ENCODE results near the gene ST6GALNAC3.
A peak's percentile ranks its signal among the peaks of the same experiment; 100 is the strongest.

The ST6GALNAC3 gene

DNA sequence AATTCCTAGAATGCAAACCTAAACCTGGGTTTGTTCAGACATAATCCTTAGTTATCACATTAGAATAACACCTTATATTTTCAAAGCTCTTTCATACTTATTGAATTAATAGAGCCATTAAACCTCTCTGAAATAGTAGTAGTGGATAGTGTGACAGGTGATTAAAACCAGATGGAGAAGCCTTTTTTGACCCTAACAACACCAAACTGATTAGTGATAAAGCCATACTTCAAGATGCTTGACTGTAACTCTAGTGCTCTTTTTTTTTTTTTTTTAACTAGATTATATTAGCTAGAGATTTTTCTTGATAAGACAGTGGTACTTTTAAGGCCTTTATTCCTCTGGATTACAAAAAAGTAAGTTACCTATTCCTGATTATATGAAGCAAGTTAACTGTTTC, 190.1 kb downstream of the ST6GALNAC3 start:
- no peaks in the 10 kb centered on the region for H3K36me3 Mint-ChIP-seq (ENCODE audit: low read depth)
- no peak overlapping the region for H3K27ac Mint-ChIP-seq
- no peaks in the 10 kb centered on the region for H3K9me3 Mint-ChIP-seq
- H3K27me3 Mint-ChIP-seq, result no peaks in the 10 kb centered on the region
- H3K4me3 Mint-ChIP-seq, result no peak overlapping the region
- H3K4me1 Mint-ChIP-seq (ENCODE audit: low read depth), result peaks cover 37% of the 10 kb centered on the region

DNA sequence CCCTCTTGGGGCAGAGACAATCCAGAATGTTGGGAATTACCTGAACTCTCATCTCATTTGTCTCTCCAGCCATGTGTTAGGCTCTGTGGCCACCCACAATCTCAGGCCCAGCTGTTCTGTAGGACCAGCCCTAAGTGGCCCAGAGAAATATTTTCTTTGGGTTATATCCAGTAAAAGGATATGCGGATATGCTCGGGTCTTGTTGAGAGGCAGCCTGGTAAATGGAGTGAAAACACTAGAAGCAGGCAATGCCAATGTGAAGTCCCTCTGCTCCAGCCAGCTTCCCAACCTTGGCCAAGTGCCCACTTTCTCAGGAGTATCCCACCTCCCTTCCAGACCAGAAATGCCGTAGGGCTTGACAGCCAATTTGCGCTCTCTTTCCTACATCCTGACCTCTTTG, 192.2 kb downstream of the ST6GALNAC3 start:
- Mint-ChIP-seq H3K27ac (no peak overlapping the region), H3K36me3 (ENCODE audit: low read depth) (no peaks in the 10 kb centered on the region), H3K27me3 (no peaks in the 10 kb centered on the region), H3K4me1 (ENCODE audit: low read depth) (peaks cover 43% of the 10 kb centered on the region), H3K9me3 (no peaks in the 10 kb centered on the region), H3K4me3 (no peak overlapping the region)

DNA sequence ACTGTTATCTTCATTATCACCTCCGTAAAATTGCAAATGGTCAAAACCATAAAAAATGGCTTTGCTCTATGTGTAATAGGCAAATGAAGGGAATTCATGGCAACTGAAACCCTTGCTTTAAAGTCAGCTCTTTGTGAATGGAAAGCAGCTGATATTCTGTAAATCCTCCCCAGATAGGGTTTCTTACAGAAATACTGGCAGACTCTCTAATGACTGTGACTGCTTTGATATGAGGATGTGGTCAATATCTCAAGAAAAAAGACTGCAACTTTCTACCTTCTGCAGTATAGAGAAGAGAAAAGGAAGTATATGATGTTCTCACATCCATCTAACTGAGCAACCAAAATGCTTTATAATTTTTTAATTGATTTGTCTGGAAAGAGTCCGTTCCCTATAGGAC, 193.1 kb downstream of the ST6GALNAC3 start:
- no peaks in the 10 kb centered on the region for H3K36me3 Mint-ChIP-seq (ENCODE audit: low read depth)
- no peak overlapping the region for H3K27ac Mint-ChIP-seq
- H3K4me3 Mint-ChIP-seq, result peak overlapping the region; percentile 27
- no peaks in the 10 kb centered on the region for H3K27me3 Mint-ChIP-seq
- H3K4me1 Mint-ChIP-seq (ENCODE audit: low read depth), result peaks cover 43% of the 10 kb centered on the region
- no peaks in the 10 kb centered on the region for H3K9me3 Mint-ChIP-seq

DNA sequence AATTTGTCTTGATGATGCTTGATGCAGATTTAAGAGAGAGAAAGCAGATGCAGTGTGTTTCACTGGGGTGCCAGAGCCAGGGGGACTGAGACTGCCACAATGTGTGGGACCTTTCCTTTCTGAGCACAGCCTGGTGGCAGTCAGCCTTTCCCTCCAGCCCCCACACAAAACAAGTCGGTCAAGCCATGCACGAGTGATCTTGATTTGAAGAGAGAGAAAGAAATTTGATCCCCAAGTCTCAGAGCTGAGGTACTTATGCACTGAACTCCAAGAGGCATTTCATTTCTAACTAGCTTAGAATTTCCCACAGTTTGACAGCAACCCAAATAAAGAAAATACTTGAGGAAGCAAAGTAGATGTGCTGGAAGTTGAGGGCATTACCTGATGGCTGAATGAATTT, 193.8 kb downstream of the ST6GALNAC3 start:
- no peaks in the 10 kb centered on the region for H3K36me3 Mint-ChIP-seq (ENCODE audit: low read depth)
- H3K9me3 Mint-ChIP-seq, result no peaks in the 10 kb centered on the region
- no peaks in the 10 kb centered on the region for H3K27me3 Mint-ChIP-seq
- H3K4me3 Mint-ChIP-seq, result peak overlapping the region; percentile 27
- H3K27ac Mint-ChIP-seq, result peak overlapping the region; percentile 38
- peaks cover 43% of the 10 kb centered on the region for H3K4me1 Mint-ChIP-seq (ENCODE audit: low read depth)

DNA sequence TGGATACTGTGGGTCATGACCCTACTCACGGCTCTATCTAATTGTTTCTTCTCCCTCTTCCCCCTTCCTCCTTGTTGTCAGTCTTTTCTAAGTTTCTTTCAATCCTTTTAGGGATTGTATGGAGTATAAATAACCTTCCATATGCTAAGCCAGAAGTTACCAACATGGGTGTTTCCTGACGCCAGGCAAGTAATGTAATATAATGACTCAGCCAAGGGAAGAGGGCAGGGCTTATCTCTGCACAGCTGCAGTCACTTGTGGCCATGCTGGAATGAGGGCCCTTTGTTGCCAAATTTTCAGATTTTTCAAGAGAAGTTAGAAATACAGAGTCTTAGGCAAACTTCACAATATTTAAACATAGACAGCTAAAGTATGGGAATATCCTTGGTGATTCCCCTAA, 194.6 kb downstream of the ST6GALNAC3 start:
- H3K36me3 Mint-ChIP-seq (ENCODE audit: low read depth), result no peaks in the 10 kb centered on the region
- H3K4me3 Mint-ChIP-seq, result peak overlapping the region; percentile 20
- peaks cover 43% of the 10 kb centered on the region for H3K4me1 Mint-ChIP-seq (ENCODE audit: low read depth)
- H3K9me3 Mint-ChIP-seq, result no peaks in the 10 kb centered on the region
- no peaks in the 10 kb centered on the region for H3K27me3 Mint-ChIP-seq
- peak overlapping the region; percentile 38 for H3K27ac Mint-ChIP-seq

DNA sequence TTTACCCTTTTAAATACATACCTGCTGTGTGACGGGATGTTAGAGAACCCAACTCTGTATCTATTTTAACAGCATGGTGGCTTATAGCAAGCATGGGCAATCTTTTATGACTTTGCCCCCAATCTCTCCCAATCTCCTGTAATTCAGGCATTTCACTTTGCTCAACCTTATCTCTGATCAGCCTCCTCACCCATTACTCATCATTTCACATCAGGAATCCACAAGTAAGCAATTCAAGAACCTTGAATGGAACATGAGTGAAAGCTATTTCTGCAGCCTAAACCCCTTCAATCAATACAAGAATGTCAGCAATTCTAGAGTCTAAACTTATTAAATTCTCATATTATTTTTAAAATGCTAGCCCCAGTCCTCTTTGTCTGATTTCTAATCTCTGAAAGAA, 199.8 kb downstream of the ST6GALNAC3 start:
- Mint-ChIP-seq H3K9me3 (no peaks in the 10 kb centered on the region), H3K27me3 (no peaks in the 10 kb centered on the region), H3K4me1 (ENCODE audit: low read depth) (peaks cover 18% of the 10 kb centered on the region), H3K27ac (no peak overlapping the region), H3K36me3 (ENCODE audit: low read depth) (no peaks in the 10 kb centered on the region), H3K4me3 (no peak overlapping the region)

DNA sequence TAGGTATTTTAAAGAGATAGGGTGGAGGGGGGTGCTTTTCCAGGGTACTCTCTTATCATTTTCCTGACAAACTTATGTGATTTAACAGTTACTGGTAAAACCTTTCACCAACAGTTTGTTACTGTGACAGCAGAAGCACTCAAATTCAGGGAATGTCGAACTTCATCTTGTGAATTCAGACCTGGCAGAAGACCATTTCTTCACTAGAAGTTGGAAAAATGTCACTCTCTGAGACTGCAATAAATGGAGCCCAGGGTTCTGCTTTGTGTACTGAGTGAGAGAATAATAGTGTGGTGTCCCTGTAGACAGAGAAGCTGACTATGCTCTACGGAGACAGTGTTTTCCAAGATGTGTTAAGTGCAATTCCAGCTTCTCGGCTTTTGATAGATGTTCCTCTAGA, 200.2 kb downstream of the ST6GALNAC3 start:
- no peaks in the 10 kb centered on the region for H3K9me3 Mint-ChIP-seq
- no peak overlapping the region for H3K4me3 Mint-ChIP-seq
- peaks cover 14% of the 10 kb centered on the region for H3K4me1 Mint-ChIP-seq (ENCODE audit: low read depth)
- no peaks in the 10 kb centered on the region for H3K36me3 Mint-ChIP-seq (ENCODE audit: low read depth)
- H3K27me3 Mint-ChIP-seq, result no peaks in the 10 kb centered on the region
- no peak overlapping the region for H3K27ac Mint-ChIP-seq

DNA sequence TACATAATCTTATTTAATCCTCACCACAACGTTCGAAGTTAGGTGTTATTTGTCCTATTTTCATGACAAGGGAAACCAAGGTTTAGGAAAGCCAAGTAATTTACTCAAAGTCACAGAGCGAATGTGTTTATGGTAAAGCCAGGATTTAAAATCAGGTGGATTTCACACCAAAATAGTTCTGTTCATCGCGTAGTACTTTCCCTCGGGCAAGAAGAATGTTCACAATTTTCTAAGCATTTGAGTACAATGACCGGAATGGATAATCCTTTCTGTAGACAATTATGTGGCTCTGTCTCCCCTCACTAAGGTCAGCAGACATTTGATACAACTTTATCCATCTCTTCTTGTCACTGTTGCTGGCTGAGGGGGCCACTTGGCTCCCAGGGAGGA, 204.2 kb downstream of the ST6GALNAC3 start:
- Mint-ChIP-seq H3K36me3 (ENCODE audit: low read depth) (no peaks in the 10 kb centered on the region), H3K27me3 (no peaks in the 10 kb centered on the region), H3K9me3 (no peaks in the 10 kb centered on the region), H3K27ac (no peak overlapping the region), H3K4me3 (no peak overlapping the region), H3K4me1 (ENCODE audit: low read depth) (no peaks in the 10 kb centered on the region)

DNA sequence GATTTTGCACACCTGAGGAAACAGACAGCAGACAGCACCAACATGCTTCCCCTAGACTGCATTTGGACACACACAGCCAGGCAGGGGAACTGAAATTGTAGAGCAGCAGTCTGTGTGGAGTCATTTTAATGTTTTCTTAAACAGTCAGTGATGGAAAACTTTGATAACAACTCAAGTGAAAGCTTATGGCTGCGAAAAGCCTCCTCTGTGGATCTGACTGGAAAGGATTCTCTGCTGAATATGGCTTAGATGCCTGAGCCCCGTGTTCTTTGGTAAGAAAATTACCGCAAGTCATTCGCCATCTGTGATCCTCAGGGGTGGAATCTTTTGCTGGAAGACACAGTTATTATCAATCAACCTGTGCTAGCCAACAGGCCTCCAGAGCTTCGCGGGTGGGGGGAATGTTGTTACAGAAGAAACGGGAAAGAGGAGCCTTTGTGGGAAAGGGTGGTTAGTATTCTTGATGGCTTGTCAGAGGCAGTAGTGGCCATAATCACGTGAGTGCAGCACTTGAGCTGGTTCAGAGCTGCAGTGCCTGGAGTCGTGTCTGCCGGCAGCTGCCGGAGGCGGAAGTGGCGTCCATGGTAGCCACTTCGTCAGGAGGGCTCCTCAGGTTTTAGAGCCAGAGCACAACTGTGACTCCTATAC, 204.7 kb downstream of the ST6GALNAC3 start:
- no peaks in the 10 kb centered on the region for H3K4me1 Mint-ChIP-seq (ENCODE audit: low read depth)
- H3K4me3 Mint-ChIP-seq, result no peak overlapping the region
- no peaks in the 10 kb centered on the region for H3K9me3 Mint-ChIP-seq
- no peaks in the 10 kb centered on the region for H3K36me3 Mint-ChIP-seq (ENCODE audit: low read depth)
- no peak overlapping the region for H3K27ac Mint-ChIP-seq
- H3K27me3 Mint-ChIP-seq, result no peaks in the 10 kb centered on the region

DNA sequence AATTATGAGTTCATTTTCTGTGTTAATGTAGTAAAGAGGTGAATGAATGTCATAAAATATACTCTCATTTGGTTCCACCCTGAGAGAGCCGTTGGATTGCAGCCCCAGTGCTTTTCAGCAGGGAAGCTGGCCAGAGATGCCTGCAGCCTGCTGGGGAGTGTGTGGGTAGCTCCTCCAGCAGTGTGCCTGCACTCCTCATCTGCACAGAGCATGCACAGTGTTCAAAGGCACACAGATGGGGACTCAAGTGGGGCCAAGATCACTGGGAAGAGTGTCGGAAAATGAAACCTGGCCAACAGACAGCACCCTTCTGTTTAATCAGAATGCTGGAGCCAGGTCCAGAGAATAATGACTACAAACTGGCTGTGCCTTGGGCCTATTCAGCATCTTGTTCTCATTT, 206.8 kb downstream of the ST6GALNAC3 start:
- Mint-ChIP-seq H3K4me1 (ENCODE audit: low read depth) (peaks cover 10% of the 10 kb centered on the region), H3K27ac (no peak overlapping the region), H3K4me3 (no peak overlapping the region), H3K27me3 (no peaks in the 10 kb centered on the region), H3K9me3 (no peaks in the 10 kb centered on the region), H3K36me3 (ENCODE audit: low read depth) (no peaks in the 10 kb centered on the region)

DNA sequence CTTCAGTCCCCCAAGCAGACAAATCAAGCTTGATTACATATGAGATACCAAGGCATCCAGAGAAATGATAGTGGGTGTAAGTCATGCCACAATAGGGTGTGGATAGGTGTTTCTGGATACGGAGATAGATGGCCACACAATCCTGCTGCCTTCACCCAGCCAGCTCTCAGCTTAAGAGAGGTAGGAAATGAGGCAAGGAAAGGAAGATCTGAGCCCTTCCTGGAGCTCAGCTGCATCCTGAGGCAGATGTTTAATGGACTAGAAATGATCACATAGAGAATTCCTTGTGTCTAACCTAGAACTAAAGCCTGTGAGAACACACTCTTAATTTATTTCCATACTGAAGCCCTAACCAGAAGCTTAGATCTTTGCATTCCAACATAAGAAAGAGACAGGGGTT, 210.3 kb downstream of the ST6GALNAC3 start:
- H3K27ac Mint-ChIP-seq, result no peak overlapping the region
- no peaks in the 10 kb centered on the region for H3K27me3 Mint-ChIP-seq
- peaks cover 22% of the 10 kb centered on the region for H3K4me1 Mint-ChIP-seq (ENCODE audit: low read depth)
- no peaks in the 10 kb centered on the region for H3K36me3 Mint-ChIP-seq (ENCODE audit: low read depth)
- H3K9me3 Mint-ChIP-seq, result no peaks in the 10 kb centered on the region
- H3K4me3 Mint-ChIP-seq, result no peak overlapping the region

DNA sequence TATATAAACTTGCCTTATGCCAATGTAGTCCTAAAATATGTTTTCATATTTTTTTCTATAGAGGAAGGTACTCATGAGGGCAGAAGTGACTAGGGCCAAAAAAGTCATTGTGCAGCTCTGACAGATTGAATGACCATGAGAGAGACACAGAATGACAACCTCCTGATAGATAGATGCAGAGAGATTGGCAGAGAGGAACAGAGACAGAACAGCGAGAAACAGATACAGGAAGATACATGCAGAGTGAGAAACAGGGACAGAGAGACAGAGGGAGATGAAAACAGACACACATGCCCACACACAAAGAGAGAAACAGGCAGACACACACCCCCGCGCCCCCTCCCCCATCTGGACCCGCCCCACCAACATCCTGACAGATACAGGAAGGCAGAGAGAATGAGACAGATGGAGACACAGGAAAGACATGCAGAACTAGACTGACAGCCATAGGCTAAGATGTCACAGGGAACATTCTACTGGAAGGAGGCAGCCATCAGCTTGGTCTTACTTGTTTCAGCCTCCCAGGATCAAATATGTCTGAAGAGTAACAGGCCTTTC, 211.1 kb downstream of the ST6GALNAC3 start:
- no peak overlapping the region for H3K27ac Mint-ChIP-seq
- no peaks in the 10 kb centered on the region for H3K36me3 Mint-ChIP-seq (ENCODE audit: low read depth)
- peaks cover 30% of the 10 kb centered on the region for H3K4me1 Mint-ChIP-seq (ENCODE audit: low read depth)
- no peaks in the 10 kb centered on the region for H3K9me3 Mint-ChIP-seq
- no peak overlapping the region for H3K4me3 Mint-ChIP-seq
- H3K27me3 Mint-ChIP-seq, result no peaks in the 10 kb centered on the region

DNA sequence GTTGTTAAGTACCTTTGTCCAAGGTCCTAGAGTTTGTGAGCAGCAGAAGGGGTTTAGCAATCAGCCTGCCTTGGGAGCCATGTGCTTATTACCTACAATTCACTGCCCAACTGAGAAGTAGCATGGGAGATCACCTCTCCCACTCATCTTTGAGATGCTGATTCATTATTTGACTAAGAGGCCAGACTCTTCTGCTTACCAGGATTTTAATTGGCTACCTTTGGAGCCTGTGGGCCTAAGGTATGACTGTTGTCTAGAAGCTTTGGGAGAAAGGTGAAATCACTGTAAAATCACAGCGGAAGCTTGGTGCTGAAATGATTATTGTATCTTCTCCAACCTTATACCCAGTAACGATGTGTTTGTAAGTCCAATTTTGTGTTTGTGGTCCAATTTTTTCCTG, 213.4 kb downstream of the ST6GALNAC3 start:
- H3K9me3 Mint-ChIP-seq, result no peaks in the 10 kb centered on the region
- no peak overlapping the region for H3K4me3 Mint-ChIP-seq
- H3K36me3 Mint-ChIP-seq (ENCODE audit: low read depth), result no peaks in the 10 kb centered on the region
- H3K27me3 Mint-ChIP-seq, result no peaks in the 10 kb centered on the region
- H3K27ac Mint-ChIP-seq, result no peak overlapping the region
- peaks cover 36% of the 10 kb centered on the region for H3K4me1 Mint-ChIP-seq (ENCODE audit: low read depth)

DNA sequence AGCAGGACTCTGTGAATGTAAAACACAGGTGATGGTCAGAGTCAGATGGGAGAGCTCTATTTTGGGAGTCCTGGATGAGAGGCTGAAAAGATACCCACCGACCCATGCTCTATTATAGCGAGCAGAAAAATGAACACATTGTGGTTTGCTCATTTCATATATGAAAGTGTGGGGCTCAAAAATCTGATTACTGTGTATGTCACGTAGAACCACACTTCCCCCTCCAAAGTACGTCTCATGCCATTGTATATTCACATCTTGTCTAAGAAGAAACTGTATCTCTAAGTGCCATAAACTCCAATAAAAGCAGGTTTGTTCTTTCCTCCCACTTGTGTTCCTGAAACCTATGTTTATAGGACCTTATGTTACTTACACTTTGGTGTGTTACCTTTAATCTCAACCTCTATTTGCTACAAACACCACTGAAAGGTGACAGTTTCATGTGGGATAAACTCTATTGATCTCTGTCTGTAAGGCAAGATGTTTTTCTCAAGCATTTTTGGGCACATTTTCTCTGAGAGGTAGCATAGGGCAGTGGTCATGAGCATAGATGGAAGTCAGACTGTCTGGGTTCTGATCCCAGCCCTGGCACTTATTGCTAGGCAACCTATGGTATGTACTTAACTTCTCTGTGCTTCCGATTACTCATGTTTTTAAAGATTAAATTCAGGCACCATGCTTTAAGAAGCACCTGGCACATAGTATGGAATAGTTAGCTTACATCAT, 214.4 kb downstream of the ST6GALNAC3 start:
- Mint-ChIP-seq H3K4me1 (ENCODE audit: low read depth) (peaks cover 46% of the 10 kb centered on the region), H3K27me3 (no peaks in the 10 kb centered on the region), H3K9me3 (no peaks in the 10 kb centered on the region), H3K36me3 (ENCODE audit: low read depth) (no peaks in the 10 kb centered on the region), H3K4me3 (no peak overlapping the region), H3K27ac (no peak overlapping the region)

DNA sequence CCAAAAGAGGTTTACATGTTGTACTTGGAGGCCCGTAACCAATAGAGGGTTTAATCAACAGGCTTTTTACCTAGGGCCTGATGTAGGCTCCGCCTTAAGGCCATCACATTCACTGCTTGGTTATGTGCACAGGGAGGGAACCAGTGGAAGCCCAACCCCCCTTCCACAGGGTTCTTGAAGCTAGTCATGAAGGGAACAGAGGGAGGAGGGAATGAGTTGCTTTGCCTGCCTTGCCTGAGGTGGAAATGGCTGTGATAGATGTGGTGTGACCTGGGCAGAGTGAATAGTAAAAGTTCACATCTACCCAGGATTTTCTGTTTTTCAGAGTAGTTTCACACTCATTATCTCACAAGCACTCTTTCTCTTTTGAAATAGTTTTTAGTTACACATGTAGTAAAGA, 215.1 kb downstream of the ST6GALNAC3 start:
- H3K4me1 Mint-ChIP-seq (ENCODE audit: low read depth), result peaks cover 52% of the 10 kb centered on the region
- H3K27me3 Mint-ChIP-seq, result no peaks in the 10 kb centered on the region
- no peak overlapping the region for H3K4me3 Mint-ChIP-seq
- no peaks in the 10 kb centered on the region for H3K36me3 Mint-ChIP-seq (ENCODE audit: low read depth)
- no peaks in the 10 kb centered on the region for H3K9me3 Mint-ChIP-seq
- no peak overlapping the region for H3K27ac Mint-ChIP-seq

DNA sequence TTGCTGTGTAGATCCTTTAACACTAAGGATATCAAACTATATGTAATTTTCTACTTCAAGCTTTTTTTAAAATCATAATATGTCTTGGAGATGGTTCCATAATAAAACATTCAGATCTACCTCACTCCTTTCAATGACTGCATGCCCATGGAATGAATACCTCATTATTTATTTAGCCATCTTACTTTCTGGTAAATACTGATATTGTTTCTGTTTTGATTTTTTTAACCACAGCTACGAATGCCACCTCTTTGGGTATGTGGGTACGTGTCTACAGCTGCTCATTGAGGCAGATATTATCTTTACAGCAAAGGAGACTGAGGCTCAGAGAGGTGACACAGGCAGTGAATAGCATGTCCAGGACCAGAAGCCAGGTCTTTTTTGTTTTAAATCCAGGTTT, 215.7 kb downstream of the ST6GALNAC3 start:
- no peaks in the 10 kb centered on the region for H3K9me3 Mint-ChIP-seq
- H3K27me3 Mint-ChIP-seq, result no peaks in the 10 kb centered on the region
- H3K4me1 Mint-ChIP-seq (ENCODE audit: low read depth), result peaks cover 54% of the 10 kb centered on the region
- H3K27ac Mint-ChIP-seq, result no peak overlapping the region
- no peaks in the 10 kb centered on the region for H3K36me3 Mint-ChIP-seq (ENCODE audit: low read depth)
- H3K4me3 Mint-ChIP-seq, result no peak overlapping the region

Measured in stimulated activated naive CD8-positive, alpha-beta T cell treated with anti-CD3 and anti-CD28 coated beads, Interleukin-15, Interleukin-2, amounts not matched to agents 100 ng/mL and 50 ng/mL, for 24 hours (primary cell).